Liver (tissue), 3 donors: ENCODE measurements around the gene ITGA5.

Source experiments
- EGR1 ChIP-seq, 2 donors: IDR thresholded peaks; 2 replicates each; pipeline ENCODE4 v1.6.1; 2016 to 2018; ENCODE audit warnings: antibody characterized with exemption in 2 of 2, low read depth in 2 of 2
- GABPA ChIP-seq, 2 donors: IDR thresholded peaks in 1 of 2; conservative IDR thresholded peaks in 1 of 2; 2 replicates each; pipeline ENCODE4 v1.6.1; 2016; ENCODE audit warnings: antibody characterized with exemption in 2 of 2, mild to moderate bottlenecking in 1 of 2, moderate library complexity in 1 of 2
- JUND ChIP-seq, 2 donors: IDR thresholded peaks; 2 replicates each; pipeline ENCODE4 v1.6.1; 2016; ENCODE audit warnings: antibody characterized with exemption in 2 of 2
- NR2F2 ChIP-seq: IDR thresholded peaks from 2 replicates; pipeline ENCODE4 v1.6.1; 2016; ENCODE audit warnings: antibody characterized with exemption
- RAD21 ChIP-seq, 2 donors: IDR thresholded peaks; 2 replicates each; pipeline ENCODE4 v1.6.1; 2016; ENCODE audit warnings: antibody characterized with exemption in 2 of 2, mild to moderate bottlenecking in 2 of 2
- SP1 ChIP-seq: IDR thresholded peaks from 2 replicates; pipeline ENCODE4 v1.6.1; 2018; ENCODE audit warnings: antibody characterized with exemption, mild to moderate bottlenecking
- TF ChIP-seq, protein P1 (sequence below): fragments of 150-350 bp; IDR thresholded peaks from 2 replicates; pipeline ENCODE4 v1.5.1; 2017; ENCODE audit warnings: improper control_type of control experiment, low read depth, low read length; ENCODE audit not compliant: missing input control
- donor health status: healthy.
- donor health status: healthy.

GRCh38 chr12:54425702-54426101 lies 6.6 kb upstream of the ITGA5 start:
- TF ChIP-seq, protein P1, sequence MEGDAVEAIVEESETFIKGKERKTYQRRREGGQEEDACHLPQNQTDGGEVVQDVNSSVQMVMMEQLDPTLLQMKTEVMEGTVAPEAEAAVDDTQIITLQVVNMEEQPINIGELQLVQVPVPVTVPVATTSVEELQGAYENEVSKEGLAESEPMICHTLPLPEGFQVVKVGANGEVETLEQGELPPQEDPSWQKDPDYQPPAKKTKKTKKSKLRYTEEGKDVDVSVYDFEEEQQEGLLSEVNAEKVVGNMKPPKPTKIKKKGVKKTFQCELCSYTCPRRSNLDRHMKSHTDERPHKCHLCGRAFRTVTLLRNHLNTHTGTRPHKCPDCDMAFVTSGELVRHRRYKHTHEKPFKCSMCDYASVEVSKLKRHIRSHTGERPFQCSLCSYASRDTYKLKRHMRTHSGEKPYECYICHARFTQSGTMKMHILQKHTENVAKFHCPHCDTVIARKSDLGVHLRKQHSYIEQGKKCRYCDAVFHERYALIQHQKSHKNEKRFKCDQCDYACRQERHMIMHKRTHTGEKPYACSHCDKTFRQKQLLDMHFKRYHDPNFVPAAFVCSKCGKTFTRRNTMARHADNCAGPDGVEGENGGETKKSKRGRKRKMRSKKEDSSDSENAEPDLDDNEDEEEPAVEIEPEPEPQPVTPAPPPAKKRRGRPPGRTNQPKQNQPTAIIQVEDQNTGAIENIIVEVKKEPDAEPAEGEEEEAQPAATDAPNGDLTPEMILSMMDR = no peak
- no peak for TF ChIP-seq RAD21 (IDR thresholded peaks at IDR 0.05)
- TF ChIP-seq JUND (IDR thresholded peaks at IDR 0.05) = no peak
- TF ChIP-seq NR2F2 = no peak
- TF ChIP-seq GABPA (IDR thresholded peaks at IDR 0.05 in 1 of 2, conservative IDR thresholded peaks at IDR 0.05 in 1 of 2) = no peak
- no peak for TF ChIP-seq EGR1 (IDR thresholded peaks at IDR 0.05; ENCODE audit: low read depth in 2 of 2)
- no peak for TF ChIP-seq SP1
